Urinary bladder (tissue), 4 donors: ENCODE results near the gene ADAM12. TPM values are rescaled to one million over a fixed set of nuclear protein-coding genes. Genes with fewer than 3 reads are reported as not detected.

Experiments
- DNase-seq: peaks from one replicate; pipeline ENCODE4 v3.0.0-alpha.2; 2015; ENCODE audit errors: extremely low spot score
- H3K27ac ChIP-seq: one replicate; pipeline ENCODE4 v1.5.1; 2013; ENCODE audit warnings: low read depth, mild to moderate bottlenecking, moderate library complexity
- H3K36me3 ChIP-seq: one replicate; pipeline ENCODE4 v1.6.1; 2013; ENCODE audit warnings: mild to moderate bottlenecking, moderate library complexity; ENCODE audit not compliant: insufficient read depth
- H3K4me1 ChIP-seq: one replicate; pipeline ENCODE4 v1.6.1; 2013; ENCODE audit warnings: mild to moderate bottlenecking, moderate library complexity; ENCODE audit not compliant: insufficient read depth
- H3K4me3 ChIP-seq: one replicate; pipeline ENCODE4 v1.5.1; 2013; ENCODE audit warnings: low read depth, low read length
- WGBS: extraction: QIAGEN DNeasy Blood & Tissue Kit; methylation state at CpG from one replicate; pipeline ENCODE4 v1.1.7; 2013; 5-methylcytosine and 5-hydroxymethylcytosine counted together
- polyA plus RNA-seq: library from polyadenylated mRNA; stranded (reverse); fragments of 200-250 nt; gene quantifications from one replicate; pipeline ENCODE4 v1.2.3, GENCODE V29; 2013
- total RNA-seq: library from RNA; depleted of rRNA; stranded (reverse); fragments of >200 nt; gene quantifications from one replicate; pipeline ENCODE4 v1.2.3, GENCODE V29; 2014
- donor health status: healthy with polysubstance abuse.
- donor health status: healthy.

Gene ADAM12
- total and polyA plus RNA-seq, 2 donors = 2.1 to 95.0 TPM

DNA sequence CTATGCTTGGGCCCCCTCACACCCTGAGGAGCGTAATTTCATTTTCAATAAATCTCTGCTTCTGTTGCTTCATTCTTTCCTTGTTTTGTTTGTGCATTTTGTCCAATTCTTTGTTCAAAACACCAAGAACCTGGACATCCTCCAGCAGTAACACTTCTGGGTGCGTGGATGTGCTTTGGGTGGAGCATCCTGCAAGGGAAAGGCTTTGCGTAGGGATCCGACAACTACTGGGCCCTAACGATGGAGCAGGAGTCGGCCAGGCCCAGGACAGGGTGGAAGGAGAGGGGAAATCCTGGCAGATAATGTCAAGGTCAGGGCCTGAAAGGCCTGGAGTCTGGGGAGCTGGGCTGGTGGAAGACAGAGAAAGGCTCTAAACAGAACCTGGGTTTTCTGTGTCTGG, 231.8 kb downstream of the ADAM12 start:
- DNase-seq = no peak
- Histone ChIP-seq H3K4me1 (no peaks in the 10 kb centered on the region), H3K4me3 (no peak overlapping the region), H3K27ac (no peak overlapping the region), H3K36me3 (no peaks in the 10 kb centered on the region)
- 92% methylated on average over 6 of the region's 6 CpGs for WGBS

DNA sequence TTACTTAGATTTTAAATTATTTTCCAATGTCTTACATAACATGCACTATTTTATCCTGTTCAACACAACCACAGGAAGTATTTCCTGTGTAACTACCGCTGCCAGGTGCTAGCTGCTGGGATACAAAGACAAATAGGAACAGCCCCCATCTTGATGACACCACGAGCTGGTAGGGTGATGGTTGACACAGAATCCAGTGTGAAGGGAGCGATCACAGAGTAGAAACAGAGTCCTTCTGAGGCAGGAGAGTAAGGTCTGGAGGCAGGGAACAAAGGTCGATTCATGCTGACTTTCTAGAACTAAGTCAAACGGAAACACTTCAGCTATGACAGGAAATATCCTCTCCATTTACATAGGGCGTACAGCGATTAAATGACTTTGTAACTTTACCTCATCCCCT, 232.3 kb downstream of the ADAM12 start:
- H3K27ac ChIP-seq = no peak overlapping the region
- no peaks in the 10 kb centered on the region for H3K36me3 ChIP-seq
- H3K4me3 ChIP-seq = no peak overlapping the region
- no peak for DNase-seq
- no peaks in the 10 kb centered on the region for H3K4me1 ChIP-seq
- 82% methylated on average over 7 of the region's 7 CpGs for WGBS

DNA sequence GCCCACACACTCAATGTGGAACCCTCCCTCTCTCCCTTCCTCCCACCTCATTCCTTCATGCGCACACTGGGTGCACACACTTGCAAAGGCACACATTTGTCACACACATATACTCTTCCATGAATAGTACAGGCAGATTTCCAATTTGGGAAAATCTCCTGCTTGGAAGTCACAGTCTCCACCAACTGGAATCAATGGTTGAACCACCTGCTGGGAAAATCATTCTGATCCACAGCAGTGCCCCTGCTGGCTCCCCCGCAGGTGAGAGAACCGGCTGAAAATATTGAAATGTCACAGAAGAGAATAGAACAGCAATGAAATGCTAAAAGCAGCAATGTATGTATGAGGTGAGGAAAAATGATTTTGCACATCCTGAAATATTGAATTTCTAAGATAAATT, 232.7 kb downstream of the ADAM12 start:
- WGBS = 73% methylated on average over 3 of the region's 3 CpGs
- no peak for DNase-seq
- Histone ChIP-seq H3K27ac (no peak overlapping the region), H3K4me3 (no peak overlapping the region), H3K4me1 (no peaks in the 10 kb centered on the region), H3K36me3 (no peaks in the 10 kb centered on the region)

DNA sequence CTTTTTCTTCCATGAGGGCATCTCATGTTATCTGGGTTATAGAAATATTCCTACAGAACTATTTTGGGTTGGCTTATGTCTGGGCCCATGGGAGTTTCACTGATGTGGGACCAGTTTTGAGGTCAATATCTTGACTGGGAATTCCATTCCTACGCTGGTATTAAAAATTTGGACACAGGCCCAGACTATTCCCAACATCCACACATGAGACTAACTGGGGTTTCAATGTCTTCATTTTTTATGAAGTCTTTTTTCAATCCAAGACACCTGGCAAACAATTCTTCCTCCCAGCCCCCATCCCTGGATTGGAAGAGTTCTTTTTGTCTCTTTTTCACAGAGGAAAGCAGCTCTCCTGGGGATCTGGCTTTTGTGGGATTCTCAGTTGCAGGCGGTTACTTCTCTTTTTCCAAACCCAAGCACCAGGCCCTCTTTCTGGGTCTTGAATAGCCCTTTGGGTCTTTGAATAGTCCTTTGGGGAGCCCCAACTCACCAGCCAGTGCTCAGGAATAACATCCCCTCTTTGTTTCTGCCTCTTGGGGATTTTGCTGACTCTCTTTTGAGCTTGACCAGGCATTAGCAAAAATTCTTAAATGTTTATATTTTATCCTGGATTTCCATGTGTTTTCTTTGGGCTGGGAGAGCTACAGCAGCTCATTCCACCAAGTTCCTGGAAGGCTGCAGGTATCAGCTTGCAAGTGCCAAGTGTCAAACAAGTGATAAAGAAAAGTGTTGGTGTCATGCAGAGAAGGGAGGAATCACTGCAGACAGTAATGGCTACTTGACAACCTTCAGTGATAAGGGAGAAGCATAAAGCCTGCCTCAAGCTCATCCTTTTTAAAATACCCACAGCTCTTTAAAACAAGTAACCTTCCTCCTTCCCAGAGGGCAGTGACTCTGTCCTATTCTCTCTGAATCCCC, 234.3 kb downstream of the ADAM12 start:
- no peaks in the 10 kb centered on the region for H3K36me3 ChIP-seq
- H3K27ac ChIP-seq = no peak overlapping the region
- H3K4me1 ChIP-seq = no peaks in the 10 kb centered on the region
- no peak for DNase-seq
- 57% methylated on average over 2 of the region's 2 CpGs for WGBS
- H3K4me3 ChIP-seq = no peak overlapping the region

DNA sequence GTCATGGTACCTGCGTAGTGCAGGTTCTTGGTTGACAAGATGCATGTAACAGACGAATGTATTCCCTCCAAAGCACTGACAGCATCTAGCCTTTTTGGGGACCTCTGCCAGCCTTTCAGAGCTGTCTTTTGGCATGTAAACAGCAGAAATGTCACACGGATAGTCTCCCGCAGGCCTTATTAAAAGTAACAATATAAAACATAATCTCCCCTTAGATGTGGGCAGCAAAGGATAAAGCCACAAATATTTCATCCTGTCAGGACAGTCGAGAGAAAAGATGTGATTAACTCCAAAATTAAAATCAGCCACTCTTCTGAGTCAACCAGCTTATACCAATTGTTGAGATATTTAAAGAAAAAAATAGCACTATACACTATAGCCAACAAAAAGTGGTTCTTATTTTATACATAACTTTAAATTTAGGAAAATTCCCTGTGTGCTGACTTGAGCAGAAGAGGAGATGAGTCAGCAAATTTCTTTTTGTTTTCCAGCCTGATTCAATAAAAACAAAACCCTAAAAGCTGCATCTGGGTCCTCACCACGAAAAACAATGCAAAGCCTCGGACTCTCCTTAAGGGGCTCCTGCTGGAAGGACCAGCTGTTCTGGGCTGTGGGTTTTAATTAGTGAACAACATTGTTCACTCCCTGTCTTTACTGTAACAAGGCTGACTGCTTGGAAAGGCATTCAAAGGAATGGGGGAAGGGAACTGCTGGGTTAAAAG, 240.2 kb downstream of the ADAM12 start:
- no peaks in the 10 kb centered on the region for H3K36me3 ChIP-seq
- 29% methylated on average over 7 of the region's 7 CpGs for WGBS
- peak; percentile 14 for DNase-seq
- H3K4me3 ChIP-seq = no peak overlapping the region
- H3K27ac ChIP-seq = no peak overlapping the region
- no peaks in the 10 kb centered on the region for H3K4me1 ChIP-seq

DNA sequence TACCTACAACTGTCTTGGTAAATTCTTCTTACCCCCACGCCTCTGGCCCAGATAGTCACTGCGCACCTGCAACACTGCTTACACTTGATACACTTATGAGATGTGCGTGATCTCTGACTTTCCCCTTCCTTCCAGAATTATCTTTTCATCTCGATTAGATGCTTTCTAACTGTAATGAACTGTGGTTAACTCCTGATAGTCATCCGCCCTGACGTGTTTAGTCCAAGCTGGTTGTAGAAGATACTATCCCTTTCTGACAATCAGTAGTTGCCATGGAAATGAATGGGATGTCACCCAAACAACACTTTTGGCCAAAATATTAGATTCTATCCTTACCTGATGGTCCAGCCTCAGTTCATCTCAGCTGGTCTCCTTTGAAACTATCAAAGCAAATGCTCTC, 241.5 kb downstream of the ADAM12 start:
- 91% methylated on average over 6 of the region's 6 CpGs for whole genome bisulfite sequencing
- Histone ChIP-seq H3K4me1 (no peaks in the 10 kb centered on the region), H3K27ac (no peak overlapping the region), H3K36me3 (no peaks in the 10 kb centered on the region), H3K4me3 (no peak overlapping the region)
- no peak for DNase-seq

DNA sequence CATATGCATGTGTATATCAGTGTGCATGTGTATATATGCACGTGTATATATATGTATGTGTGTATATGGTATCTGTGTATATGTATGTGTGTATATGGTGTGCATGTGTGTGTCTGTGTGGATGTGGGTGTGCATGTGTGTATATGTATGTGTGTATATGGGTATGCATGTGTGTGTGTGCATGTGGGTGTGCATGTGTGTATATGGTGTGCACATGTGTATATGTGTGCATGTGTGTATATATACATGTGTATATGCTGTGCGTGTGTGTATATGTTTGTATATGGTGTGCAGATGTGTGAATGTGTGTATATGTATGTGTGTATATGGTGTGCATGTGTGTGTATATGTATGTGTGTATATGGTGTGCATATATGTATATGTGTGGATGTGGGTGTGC, 245.2 kb downstream of the ADAM12 start:
- Histone ChIP-seq H3K4me3 (no peak overlapping the region), H3K36me3 (no peaks in the 10 kb centered on the region), H3K27ac (no peak overlapping the region), H3K4me1 (no peaks in the 10 kb centered on the region)
- WGBS = 94% methylated on average over 2 of the region's 2 CpGs
- no peak for DNase-seq

DNA sequence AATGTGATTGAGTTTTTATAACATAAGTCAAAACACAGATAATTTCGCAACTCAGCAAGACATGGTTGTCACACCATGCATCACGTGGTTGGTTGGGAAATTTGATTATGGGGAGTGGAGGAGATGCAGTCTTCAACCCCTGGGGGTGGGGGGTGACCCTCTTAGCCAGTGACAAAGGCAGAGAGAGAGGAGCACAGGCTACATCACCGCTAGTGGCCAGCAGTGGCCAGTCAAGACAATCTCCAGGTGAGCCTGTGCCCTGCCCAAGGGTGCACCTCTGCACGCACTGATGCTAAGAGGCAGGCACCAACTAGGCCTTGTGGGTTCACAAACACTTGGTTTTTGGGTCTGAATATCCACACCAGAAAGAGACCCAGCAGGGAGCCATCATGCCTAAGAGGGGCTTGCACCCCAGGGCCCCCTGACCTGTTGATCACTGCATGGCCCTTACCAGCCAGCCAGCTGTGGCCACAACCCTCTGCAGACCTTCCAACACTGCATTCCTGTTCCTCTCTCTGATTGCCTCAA, 247.5 kb downstream of the ADAM12 start:
- WGBS = 85% methylated on average over 4 of the region's 4 CpGs
- Histone ChIP-seq H3K27ac (no peak overlapping the region), H3K4me1 (no peaks in the 10 kb centered on the region), H3K36me3 (no peaks in the 10 kb centered on the region), H3K4me3 (no peak overlapping the region)
- no peak for DNase-seq

DNA sequence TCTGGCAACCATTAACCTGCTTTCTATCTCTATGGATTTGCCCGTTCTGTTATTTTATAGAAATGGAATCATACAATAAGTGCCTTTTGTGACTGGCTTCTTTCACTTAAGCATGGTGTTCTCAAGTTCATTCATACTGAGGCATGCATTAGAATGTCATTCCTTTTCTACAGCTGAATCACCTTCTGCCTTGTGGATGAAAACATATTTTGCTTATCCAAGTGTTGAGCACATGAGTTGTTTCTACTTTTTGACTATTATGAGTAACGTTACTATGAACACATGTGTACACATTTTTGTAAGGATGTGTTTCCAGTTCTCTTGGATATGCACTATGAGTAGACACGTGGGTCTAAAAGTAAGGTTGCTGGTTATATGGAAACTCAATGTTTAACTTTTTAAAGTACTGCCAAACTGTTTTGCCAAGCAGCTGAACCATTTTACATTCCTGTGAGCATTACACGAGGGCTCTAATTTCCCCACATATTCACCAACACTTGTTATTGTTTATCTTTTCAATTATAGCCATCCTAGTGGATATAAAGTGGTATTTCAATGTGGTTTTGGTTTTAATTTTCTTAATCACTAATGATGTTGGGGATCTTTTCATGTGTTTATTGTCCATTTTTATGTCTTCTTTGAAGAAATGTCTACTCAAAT, 250.6 kb downstream of the ADAM12 start:
- 83% methylated on average over 4 of the region's 4 CpGs for WGBS
- H3K27ac ChIP-seq = no peak overlapping the region
- H3K4me1 ChIP-seq = no peaks in the 10 kb centered on the region
- no peaks in the 10 kb centered on the region for H3K36me3 ChIP-seq
- H3K4me3 ChIP-seq = no peak overlapping the region
- DNase-seq = no peak

DNA sequence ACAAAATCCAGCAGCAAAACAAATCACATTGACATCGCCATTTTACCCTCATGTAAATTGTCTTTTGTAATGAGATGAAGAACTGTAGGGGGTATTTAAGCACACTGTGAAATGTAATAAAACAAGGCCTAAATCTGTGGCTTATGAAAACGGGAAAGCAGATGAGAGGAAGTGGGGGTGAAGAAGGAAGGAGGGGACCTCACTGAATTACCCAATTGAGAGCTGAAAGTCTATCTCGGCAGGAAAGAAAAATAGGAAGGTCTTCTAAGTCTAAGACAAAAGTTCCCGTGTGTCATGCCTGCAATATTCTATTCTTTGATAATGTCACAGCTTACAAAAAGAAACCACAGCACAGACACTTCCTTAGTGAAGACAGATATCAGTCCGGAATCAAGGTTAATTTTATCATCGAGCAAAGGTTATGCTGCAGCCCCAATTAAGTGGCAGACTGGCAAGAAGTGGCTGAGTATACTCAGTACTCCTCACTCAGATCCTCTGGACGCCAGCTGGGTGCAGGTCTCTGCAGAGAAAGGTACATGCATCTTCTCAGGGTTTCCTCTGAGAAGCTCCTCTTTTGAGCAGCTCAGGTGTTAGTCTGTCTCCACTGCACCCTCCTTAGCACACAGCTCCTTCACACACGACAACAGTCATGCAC, 252.2 kb downstream of the ADAM12 start:
- Histone ChIP-seq H3K4me3 (no peak overlapping the region), H3K36me3 (no peaks in the 10 kb centered on the region), H3K27ac (no peak overlapping the region), H3K4me1 (no peaks in the 10 kb centered on the region)
- WGBS = 76% methylated on average over 8 of the region's 8 CpGs
- DNase-seq = no peak

DNA sequence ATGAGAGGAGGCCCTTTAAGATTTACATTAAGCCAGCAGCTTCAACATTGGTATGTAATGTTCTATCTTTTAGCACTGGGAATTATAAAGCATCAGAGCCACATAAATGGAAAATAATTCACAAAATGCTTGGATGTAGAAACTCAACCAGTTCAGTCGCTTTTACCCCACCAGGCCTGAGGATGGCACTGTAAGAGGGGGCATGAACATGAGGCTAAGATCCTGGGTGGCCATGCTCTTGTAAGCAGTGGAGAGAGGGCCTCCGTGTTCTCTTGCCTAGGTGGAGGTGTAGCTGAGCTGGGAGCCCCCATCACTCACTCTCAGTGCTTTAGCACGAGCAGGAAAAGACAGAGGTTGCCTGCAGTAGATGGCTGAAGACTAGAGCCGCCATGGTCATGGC, 253.1 kb downstream of the ADAM12 start:
- no peaks in the 10 kb centered on the region for H3K36me3 ChIP-seq
- H3K4me1 ChIP-seq = no peaks in the 10 kb centered on the region
- 93% methylated on average over 4 of the region's 4 CpGs for WGBS
- no peak for DNase-seq
- H3K27ac ChIP-seq = no peak overlapping the region
- no peak overlapping the region for H3K4me3 ChIP-seq

DNA sequence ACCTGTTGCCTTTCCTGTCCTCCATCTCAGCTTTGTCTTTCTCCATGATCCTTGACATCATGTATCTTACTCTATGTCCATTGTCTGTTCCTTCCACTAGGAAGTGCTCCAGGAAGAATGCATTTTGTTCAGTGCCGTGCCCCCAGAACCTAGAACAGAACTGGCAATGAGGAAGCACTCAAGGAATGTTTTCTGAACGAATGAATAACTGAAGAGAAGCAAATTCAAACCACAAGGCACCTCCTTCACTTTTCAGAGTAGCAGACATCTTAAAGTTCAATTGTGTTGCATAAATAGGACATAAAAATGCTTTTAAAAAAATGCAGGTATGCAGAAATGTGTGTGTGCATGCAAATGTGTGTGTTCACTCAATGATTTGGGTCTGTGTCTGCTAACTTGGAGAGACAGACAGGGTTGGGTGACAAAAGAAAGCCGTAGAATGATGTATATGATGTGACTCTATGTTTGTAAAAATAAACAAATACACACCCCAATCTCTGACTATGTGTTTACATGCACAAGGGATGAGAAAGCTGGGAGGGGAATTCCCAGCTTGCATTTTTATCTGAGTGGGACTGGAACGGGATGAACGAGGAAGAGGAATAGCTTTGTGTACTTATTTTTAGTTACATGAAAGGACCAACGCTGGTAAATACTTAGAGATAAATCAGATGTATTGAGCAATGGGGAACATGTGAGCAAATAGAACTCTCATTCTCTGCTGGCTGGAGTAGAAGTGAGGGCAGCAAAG, 254.2 kb downstream of the ADAM12 start:
- Histone ChIP-seq H3K4me3 (no peak overlapping the region), H3K27ac (no peak overlapping the region), H3K4me1 (no peaks in the 10 kb centered on the region), H3K36me3 (no peaks in the 10 kb centered on the region)
- WGBS = 48% methylated on average over 6 of the region's 6 CpGs
- no peak for DNase-seq
